Activated CD4-positive, CD25-positive, alpha-beta regulatory T cell (primary cell): ENCODE data around the gene HOPX.
A peak's percentile ranks its signal among the peaks of the same experiment; 100 is the strongest.
"Not testable (repeated sequence)": the region's sequence is repeated elsewhere in the genome, so short reads cannot be mapped to it uniquely, and the experiment has no call there.

Experiments
- DNase-seq, 4 experiments: peaks; one replicate each; lab custom pipeline; 2025; lab: John Stamatoyannopoulos, UW

Gene HOPX

DNA sequence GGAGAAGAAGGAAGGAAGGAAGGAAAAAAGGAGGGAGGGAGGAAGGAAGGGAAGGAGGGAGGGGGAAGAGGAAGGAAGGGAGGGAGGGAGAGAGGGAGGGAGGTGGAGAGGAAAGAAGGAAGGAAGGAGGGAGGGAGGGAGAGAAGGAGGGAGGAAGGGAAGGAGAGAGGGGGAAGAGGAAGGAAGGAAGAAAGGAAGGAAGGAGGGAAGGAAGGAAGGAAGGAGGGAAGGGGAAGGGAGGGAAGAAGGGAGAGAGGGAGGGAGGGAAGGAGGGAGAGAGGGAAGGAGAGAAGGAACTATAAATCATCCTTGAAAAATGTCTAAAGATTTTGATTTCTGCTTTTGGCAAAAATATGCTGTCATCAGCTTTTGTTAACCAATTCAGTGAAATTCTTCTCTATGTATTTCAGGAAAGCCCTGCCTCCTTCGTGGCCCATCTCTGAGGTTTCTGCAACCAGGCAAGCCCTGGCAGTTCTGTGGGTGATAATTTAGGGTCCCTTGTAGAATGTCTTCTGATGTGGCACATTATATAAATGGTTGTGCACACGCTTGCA is 7.1 kb upstream of the HOPX start:
- DNase-seq: no peak

DNA sequence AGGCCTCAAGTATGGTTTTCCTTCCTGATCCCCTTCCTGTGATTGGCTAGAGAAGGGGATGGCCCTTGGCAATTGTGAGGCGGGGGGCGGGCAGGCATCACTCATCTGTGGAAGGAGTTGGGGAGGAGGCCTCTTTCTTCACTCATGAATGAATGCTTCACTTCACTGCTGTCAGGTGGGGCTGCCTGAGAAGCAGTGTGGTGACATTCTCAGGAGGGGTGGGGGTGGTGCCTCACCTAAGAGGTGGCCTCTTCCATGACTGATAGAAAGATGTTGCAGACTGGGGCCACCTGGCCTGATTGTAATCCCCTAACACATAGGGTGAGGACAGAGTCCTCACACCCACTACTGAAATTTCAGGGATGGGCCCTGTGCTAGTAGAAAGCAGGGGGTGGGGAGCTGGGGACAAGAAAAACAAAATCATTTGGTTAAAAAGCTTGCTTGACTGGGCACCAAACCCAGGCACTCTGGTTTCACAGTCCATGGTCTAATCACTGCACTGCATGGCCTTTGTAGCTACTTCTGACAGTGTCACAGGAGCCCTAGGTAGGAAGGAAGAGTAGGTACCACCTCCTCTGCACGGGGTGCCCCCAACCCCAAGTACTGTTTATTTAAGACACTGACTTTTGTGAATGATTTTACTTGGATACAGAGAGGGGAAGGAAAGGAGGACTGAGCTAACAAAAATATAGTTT is 5.6 kb upstream of the HOPX start:
- DNase-seq: no peak

DNA sequence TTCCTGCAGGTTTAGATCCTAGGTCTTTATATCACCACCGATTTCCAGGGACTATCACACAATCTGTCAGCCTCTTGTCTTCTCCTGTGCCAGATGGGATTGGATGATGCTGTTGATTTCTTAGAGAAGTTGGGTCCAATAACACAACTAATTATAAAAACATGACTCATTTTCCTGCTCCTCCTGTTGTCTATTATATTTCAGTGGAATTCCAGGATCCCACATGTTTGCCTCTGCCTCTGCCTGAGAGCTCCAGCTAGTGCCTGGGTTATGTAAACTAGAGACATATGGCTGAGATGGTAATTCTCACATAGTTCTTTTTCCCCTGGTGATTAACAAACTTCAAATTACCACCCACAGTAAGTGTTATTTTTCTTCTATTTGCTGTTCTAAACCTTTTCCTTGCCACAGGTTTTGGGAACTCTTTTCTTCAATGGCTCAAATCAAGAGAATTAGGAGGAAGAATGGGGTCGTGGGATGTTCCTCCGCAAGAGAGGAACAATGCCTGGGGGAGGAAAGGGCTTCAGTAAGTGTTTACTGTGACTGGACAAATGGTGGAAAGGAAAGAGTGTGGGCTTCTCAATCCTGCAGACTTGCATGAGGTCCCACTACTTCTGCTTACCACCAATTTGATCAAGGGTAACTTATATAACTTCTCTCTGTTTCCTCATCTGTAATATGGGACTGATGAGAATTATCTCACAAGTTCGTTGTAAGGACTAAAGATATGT is 3.4 kb upstream of the HOPX start:
- no peak for DNase-seq

DNA sequence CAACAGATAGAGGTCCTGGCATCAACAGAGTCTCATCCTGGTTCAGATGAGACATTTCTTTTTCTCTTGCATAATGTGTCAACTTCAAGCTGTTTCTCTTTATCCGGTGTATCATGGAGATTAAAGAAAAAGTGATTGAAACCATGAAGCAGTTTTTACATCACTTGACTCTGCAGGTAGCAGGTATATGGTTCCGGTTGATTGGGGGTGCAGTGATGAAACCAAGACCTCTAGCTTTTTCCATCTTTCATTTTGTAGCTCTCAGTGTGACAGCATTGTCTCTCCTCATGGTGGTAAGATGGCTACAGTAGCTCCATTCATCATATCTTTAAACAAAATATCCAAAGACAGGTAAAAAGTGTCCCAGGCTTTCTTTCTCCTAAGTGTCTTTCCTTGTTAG is 2.4 kb upstream of the HOPX start:
- no peak for DNase-seq

DNA sequence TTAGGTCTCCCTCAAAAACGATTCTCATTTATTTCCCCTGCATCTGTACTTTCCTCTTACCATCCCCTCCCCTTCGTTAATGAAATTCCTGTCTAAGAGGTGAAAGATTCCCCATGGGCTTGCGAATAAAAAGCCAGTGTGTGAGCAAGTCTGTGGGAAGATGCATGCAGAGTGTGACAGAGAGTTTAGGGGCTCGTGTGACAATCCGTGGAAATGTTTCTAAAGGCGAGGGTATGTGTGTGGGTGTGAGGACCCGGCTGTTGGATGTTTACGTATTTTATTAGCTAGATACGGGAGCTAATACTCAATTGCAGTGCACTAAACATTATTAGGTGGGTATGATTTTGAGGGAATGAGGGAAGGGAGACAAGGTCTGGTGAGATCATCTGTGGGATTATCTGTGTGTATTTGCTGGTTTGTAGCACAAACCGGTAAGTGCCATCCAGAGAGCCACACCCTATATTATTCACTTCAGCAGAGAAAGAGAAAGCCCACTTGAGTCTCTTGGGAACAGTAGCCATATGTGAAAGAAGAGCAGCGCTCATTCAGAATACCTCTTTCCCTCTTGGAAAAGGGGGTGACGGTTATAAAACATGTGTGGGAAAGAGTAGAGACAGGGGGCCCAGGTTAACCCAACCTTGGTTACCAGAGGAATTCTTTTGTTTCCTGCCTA is 893 bp upstream of the HOPX start:
- DNase-seq: no peak

DNA sequence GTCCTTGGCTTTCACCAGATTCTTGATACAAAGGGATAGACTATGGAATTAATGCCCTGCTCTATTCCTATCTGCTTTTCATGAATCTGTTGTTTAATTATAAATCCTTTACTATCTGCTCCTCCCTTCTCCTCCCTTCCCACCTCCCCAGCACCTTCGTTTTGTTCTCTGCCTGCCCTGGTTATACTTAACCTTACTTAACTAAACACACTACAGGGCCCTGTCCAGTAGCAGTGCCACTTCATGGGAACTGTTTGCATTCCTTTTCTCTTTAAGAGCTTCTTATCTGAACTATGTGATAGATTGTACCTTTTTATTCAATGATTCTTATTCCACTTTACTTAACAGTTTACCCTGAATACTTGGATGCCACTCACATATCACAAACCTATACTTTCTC is 830 bp downstream of the HOPX start:
- no peak for DNase-seq

DNA sequence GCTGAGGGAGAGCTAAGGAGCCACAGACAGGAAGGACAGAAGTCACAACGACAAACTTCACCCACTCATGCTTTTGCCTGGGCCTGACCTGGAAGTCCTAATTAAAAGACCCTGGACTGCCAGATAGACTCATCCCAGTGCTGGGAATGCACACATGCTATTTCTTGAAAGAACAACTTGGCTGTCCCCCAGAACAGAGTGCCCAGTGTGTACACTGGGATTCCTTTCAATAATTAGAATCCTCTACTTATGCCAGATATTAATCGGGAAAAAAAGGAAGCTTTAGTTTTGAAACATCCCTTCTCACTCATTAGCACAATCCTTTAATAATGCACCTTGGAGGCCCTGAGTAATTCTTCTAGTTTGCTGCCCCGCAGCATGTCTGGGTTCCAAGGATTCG is 3.4 kb downstream of the HOPX start:
- no peak for DNase-seq

DNA sequence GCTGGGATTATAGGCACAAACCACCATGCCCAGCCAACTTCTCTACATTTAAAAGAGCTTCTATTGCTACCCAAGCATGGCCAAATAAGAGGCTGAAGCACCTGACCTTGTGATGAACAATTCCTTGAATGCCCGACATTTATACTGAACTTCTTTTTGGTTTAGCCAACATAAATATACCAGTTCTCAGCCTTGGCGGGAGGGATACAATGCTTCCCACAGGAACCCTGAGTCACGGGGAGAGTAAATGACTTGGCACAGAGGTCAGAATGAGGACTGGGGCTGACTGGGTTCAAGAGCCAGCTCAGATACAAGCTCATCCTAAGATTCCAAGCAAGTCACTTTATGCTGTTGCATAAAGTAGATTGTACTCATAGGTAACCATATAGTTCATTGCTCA is 6.1 kb downstream of the HOPX start:
- no peak for DNase-seq

DNA sequence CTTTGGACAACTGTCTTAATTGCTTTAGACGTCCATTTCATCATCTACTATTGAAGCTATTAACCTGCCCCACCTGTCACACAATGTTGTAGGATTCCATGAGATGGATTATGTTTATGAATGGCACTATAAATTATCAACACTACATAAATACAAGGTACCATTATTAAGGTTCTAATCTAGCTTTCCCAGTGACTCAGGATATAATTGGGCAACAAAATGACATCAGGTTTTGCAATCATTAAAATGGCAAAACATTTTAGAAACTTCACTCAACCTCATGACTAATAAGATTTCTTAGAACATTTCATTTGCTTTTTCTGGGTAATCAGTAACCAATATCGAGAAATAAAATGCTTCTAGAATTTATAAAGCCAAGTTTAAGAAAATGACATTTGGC is 9.2 kb downstream of the HOPX start:
- no peak for DNase-seq

DNA sequence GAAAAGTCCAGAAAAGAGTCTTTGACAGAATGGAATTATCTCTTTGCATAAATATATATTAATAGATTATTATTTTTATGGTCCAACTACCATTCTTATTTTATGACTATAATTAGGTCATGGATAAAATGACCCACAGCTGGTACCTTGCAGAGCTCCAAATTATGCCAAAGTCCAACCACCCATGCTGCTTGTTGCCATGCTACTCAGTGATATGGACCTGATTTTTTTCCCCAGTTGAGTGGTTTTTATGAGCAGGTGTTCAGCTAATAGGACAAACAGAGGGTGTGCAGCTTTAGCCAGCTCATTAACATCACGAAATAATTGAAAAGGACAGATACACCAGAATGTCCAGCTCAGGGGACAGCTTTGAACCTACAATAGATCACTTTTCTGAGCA is 9.7 kb downstream of the HOPX start:
- DNase-seq: no peak

DNA sequence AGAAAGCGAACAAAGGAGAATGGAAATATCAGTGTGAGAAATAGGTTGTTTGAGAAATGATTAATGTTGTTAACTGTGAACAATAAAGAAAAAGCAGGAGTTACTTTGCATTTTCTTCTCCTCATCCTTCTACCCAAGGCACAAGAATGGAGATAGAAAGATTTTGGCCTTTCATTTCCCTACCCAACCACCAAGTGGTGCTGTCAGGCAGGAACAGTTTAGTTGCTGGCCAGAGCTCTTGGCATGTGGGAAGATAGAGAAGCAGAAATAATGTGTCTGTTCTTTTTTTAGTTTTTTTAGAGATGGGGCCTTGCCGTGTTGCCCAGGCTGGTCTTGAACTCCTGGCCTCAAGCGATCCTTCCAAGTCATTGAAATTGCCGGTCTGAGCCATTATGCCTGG is 12.8 kb downstream of the HOPX start:
- no peak for DNase-seq

DNA sequence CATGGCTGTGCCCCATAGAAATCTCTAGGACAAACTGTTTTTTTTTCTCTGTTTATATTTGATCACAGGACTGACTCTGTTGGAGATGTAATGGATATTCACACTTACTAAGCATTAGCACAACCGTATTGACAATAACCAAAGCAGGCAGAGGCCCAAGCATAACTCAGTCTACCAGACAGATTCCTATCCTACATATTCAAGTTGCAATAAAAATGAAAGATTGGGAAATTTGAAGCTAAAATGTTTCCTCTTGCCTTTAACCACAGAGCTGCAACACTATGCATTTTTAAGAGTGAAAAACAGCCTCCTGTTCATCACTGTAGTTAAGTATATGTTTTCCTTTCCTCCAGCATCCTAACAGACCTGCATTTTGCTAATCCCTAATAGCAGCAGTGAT is 13.7 kb downstream of the HOPX start:
- DNase-seq: not testable (repeated sequence)

DNA sequence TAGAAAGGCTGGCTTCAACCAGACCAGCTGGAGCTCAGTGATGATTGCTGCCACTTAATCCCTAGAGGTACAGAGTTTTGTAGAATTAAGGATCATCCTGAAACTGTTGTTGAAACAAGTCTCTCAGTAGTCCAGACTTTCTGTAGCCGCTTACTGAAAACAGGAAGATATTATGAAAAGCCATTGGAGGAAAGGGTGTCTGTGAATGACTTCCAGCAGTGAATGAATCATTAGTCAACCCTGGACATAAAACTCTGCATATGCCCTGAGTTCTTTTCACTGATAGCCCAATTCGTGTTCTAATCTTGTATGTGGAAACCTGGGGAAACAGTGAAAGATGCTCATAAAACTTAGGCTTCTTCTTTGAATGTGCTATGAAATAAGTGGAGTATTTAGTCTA is 14.8 kb downstream of the HOPX start:
- DNase-seq: no peak

DNA sequence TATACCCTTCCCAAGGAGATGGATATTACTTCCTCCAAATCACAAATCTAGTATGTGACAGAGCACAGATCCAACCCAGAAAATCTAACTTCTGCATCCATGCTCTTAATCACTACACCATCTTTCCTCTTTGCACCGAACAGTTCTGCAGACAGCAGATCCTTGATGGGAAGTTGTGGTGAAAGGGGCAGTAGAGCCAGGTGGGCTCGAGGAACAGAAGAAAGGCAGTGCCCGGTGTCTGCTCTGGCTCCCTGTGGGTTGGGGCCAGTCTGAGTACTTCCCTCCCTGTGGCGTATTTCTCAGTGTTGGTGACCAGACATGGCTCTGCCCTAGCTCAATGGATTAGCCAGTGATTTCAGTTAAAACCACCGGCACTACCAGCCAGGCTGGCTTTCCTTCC is 15.3 kb downstream of the HOPX start:
- no peak for DNase-seq

DNA sequence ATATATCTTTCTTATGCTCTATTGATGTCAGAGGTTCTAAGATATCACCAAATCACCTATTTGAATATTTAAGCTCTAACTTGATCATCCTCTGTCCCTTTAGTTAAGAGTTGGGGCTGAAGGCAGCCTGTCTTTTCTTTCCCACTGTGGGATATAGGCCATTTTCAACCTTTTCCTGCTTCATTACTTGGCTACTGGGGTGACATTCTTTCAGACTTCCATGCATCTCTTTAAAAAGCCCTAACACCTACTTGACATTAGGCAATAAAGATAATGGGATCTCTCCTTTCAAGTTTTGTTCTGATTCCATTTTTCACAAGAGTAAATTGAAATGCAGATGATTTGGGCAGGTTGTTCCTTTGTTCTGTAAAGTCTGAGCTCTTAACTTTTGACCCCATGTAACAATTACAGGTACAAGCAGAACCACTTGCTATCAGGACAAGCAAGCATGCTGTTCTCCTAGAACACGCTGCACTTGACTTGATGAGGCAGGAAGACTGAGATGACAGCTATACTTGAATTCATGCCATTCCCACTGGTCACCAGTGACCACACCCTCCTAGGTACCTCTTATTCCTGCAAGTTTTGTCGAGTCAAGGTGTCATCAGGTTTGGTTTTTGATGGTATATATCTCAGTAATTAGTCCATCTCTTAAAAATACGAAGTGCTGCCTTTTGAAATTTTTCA is 18.2 kb downstream of the HOPX start:
- DNase-seq: no peak

DNA sequence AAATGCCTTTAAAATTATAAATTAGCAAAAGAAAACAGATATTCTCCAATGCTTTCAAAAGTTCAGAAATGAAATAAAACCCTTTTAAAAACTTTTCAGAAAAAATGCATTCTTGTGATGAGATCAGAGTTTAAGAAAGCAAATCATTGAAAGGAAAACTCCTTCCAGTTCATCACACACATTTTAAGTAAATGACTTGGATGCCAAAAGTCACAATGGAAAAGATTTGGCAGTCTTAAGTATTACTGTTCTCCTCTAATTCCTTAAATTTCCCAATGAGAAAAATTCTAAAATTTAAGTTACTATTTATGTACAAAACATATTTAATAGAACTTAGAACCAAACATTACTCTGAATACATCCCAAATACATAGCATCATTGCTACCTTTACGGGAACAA is 21.1 kb downstream of the HOPX start:
- no peak for DNase-seq

DNA sequence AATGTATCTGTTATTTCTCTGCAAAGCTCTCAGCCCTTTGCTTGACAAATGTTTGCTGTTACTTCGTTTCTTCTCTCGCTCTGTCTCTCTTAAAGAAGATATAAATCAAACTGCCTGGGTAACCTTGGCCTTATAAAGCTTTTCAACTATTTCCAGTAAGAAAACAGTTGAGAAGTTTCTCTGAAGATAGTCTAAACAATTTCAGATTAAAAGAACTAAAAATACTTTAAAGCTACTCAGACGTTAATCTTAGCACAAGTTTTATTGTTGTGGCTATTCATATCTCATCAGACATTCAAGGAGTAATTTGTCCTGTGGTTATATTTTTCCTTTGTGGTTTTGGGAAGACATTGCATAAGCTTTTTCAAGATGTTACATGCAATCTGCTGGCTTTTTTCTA is 22.6 kb downstream of the HOPX start:
- no peak for DNase-seq

DNA sequence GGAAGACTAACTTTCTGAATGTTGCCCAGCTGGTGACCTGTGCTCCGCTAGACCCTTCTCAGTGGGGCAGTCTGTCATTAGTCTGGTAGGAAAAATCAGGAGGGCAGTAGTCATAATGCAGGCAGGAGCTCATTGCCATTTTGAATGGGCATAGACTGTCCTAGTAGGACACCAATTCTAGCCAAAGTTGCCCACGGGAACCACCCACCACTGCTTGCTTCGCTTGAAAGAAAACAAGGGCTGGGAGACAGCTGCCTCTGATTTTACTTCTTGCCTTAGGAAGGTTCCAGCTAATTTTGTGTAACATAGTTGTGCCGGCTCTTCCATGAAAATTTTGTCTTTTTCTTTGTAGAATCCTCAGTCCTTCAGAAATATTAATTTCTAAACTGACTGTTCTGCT is 23.3 kb downstream of the HOPX start:
- no peak for DNase-seq

DNA sequence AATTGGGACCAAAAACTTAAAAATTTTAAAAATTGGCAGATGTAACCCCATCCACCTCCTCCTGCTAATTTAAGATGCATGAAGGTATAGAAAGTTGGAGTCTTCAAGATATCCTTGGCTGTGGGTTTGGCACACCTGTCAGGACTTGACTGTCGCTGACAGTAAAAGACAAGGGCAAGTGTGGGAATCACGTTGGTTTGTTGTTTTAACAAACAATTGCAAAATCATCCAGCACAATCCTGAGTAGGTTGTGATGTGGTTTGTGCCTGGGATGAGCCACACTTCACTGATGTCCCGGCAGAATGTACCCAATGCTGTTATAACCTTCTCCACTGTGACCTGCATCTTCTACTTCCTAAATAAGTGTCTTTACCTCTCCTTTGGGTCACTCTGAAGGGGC is 24.0 kb downstream of the HOPX start:
- no peak for DNase-seq

DNA sequence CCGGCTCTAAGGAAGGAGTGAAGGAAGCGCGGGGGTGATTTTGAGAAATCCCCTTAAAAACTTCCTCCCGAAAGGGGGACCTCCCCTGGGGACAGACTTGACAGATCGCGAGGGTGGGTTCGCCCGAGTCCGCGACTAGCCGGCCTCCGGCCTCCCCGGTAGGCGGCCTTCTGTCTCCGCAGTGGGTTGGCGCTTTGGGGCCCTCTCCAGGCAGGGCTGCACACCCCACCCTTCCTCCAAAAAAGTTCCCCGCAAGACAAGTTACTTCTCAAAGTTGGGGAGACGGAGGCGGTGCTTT is 24.8 kb downstream of the HOPX start:
- DNase-seq: peak in 1 of 4 experiments; percentile 2

DNA sequence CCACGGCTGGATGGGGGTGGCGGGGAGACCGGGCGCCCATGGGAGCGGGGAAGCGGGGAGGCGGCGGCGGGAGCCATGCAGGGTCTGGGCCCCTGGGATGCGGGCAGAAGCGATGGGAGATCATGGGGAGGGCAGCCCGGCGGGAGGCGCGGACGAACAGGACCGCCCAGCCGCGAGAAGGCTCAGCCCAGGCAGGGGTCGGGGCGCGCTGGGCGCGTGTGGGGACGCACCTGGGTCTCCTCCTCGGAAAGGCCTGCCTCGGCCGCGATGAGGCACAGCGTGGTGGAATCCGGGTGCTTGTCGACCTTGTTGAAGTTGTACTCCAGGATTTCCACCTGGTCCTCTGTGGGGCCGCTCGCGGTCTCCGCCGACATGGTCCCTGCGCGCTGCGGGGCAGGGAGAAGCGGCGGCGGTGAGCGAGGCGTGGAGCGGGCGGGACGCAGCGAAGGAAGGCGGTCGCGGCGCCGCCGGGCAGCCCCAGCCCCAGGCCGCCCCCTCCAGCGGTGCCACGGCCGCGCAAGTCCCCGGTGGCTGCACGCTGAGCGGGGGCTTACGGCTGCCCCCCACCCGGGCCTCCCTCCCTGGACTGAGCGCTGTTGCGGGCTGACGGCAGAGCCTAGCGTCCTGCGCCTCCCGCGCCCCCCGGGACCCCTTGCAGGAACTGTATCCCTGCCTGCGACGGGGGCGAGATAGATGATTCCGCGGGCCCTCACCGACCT is 25.3 kb downstream of the HOPX start:
- DNase-seq: peak in 1 of 4 experiments; percentile 1

DNA sequence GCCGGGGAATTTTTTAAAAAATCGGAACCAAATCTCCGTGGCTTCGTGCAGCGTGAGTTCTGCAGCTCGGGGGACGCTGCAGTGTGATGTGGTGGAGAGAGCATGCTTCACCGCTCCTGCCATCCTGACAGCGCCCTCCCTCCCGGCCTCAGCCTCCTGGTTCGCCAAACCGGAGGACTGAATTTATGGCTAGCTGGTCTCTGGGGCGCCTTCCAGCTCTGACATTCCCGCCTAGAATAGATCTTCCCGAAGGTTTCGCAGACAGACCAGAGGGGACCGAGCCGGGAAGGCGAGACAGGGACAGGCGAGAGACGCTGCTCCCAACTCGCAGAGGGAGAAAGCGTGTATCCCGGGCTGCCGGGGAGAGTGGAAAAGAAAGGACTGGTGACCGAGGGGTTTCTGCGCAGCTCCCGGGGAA is 25.9 kb downstream of the HOPX start:
- no peak for DNase-seq
